Tibial nerve (tissue), 4 donors: ENCODE results near the gene TRHDE. TPM values are rescaled to one million over a fixed set of nuclear protein-coding genes. Genes with fewer than 3 reads are reported as not detected.

Experiments
- DNase-seq, 2 donors: peaks; one replicate each; pipeline ENCODE4 v3.0.0-alpha.2; 2019; ENCODE audit warnings: low spot score in 2 of 2
- H3K27ac ChIP-seq, 4 donors: fragments of 200-600 bp; sonication (generic) in 3 of 4; one replicate each; pipeline ENCODE4 v1.5.1; 2017 to 2019; ENCODE audit warnings: mild to moderate bottlenecking in 1 of 4
- H3K27me3 ChIP-seq, 2 donors: fragments of 200-600 bp; sonication (generic) in 1 of 2; one replicate each; pipeline versions ENCODE4 v1.5.1 to v1.6.0; 2017 to 2019
- H3K36me3 ChIP-seq, 3 donors: fragments of 200-600 bp; sonication (generic); one replicate each; pipeline ENCODE4 v1.5.1; 2018 to 2019
- H3K4me1 ChIP-seq, 4 donors: fragments of 200-600 bp; sonication (generic) in 3 of 4; one replicate each; pipeline ENCODE4 v1.5.1; 2017 to 2019
- H3K4me3 ChIP-seq, 4 donors: fragments of 200-600 bp; sonication (generic) in 3 of 4; one replicate each; pipeline ENCODE4 v1.5.1; 2017 to 2019; ENCODE audit warnings: mild to moderate bottlenecking in 1 of 4, moderate library complexity in 1 of 4
- H3K9me3 ChIP-seq, 4 donors: fragments of 200-600 bp; sonication (generic) in 3 of 4; one replicate each; pipeline ENCODE4 v1.5.1; 2017 to 2019
- EP300 ChIP-seq, 2 donors: sonication (generic); formaldehyde crosslinking; IDR thresholded peaks; one replicate each; pipeline ENCODE4 v1.6.1; 2017; ENCODE audit warnings: antibody characterized with exemption in 2 of 2, mild to moderate bottlenecking in 1 of 2
- POLR2A ChIP-seq, 2 donors: fragments of 450-650 bp; IDR thresholded peaks; one replicate each; pipeline ENCODE4 v1.6.1; 2017; ENCODE audit warnings: antibody characterized with exemption in 2 of 2, mild to moderate bottlenecking in 2 of 2, moderate library complexity in 2 of 2
- WGBS, 2 donors: methylation state at CpG; one replicate each; pipeline ENCODE4 v1.1.5; 2018; 5-methylcytosine and 5-hydroxymethylcytosine counted together
- total RNA-seq, 4 donors: library from RNA; depleted of rRNA; stranded (reverse); fragments of >200 nt; gene quantifications; one replicate each; pipeline ENCODE4 v1.1.0, GENCODE V29; 2016
- TF ChIP-seq, protein P1 (sequence below), 5 experiments: fragments of 200-600 bp in 3 of 5; fragments of 450-650 bp in 2 of 5; sonication (generic) in 3 of 5; IDR thresholded peaks; one replicate each; pipeline ENCODE4 v1.5.1; 2016 to 2019; ENCODE audit warnings: antibody characterized with exemption in 5 of 5, mild to moderate bottlenecking in 3 of 5, moderate library complexity in 2 of 5

TRHDE gene
- total RNA-seq, 4 donors from 2014 or later, result 0.98 to 11.1 (median 2.8) TPM

- H3K36me3 ChIP-seq, result no peaks in the 10 kb centered on the region
- TF ChIP-seq EP300 (IDR thresholded peaks at IDR 0.05), result no peak
- no peak for TF ChIP-seq POLR2A (IDR thresholded peaks at IDR 0.05)
- TF ChIP-seq, protein P1, sequence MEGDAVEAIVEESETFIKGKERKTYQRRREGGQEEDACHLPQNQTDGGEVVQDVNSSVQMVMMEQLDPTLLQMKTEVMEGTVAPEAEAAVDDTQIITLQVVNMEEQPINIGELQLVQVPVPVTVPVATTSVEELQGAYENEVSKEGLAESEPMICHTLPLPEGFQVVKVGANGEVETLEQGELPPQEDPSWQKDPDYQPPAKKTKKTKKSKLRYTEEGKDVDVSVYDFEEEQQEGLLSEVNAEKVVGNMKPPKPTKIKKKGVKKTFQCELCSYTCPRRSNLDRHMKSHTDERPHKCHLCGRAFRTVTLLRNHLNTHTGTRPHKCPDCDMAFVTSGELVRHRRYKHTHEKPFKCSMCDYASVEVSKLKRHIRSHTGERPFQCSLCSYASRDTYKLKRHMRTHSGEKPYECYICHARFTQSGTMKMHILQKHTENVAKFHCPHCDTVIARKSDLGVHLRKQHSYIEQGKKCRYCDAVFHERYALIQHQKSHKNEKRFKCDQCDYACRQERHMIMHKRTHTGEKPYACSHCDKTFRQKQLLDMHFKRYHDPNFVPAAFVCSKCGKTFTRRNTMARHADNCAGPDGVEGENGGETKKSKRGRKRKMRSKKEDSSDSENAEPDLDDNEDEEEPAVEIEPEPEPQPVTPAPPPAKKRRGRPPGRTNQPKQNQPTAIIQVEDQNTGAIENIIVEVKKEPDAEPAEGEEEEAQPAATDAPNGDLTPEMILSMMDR (IDR thresholded peaks at IDR 0.05), result no peak
- no peak overlapping the region for H3K27ac ChIP-seq
- H3K4me1 ChIP-seq, result no peaks in the 10 kb centered on the region
- no peak for DNase-seq
- H3K9me3 ChIP-seq, result no peaks in the 10 kb centered on the region
- 73 to 79% methylated on average over 4 of the region's 4 CpGs for WGBS, 2 donors
- no peak overlapping the region for H3K4me3 ChIP-seq
- no peaks in the 10 kb centered on the region for H3K27me3 ChIP-seq
Observed at GRCh38 chr12:72673853-72674252, 401.7 kb downstream of the TRHDE start.

DNA sequence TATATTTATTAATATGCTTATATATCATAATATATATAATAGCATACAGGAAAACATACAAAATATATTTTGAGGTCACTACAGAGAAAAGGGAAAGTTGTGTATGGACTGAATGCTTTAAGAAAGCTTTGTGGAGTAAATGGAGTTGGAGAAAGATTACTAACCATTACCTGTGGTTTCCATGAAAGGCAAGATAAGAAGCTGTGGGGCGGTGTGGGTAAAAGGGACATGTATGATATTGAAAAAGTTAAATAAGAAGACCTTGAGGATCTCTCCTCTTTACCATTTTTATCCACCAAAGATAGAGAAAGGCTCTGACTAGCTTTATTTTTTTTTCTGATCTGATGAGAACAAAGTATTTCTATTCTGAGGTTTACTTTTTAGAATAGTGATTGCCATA lies 404.4 kb downstream of the TRHDE start:
- Histone ChIP-seq H3K36me3 (no peaks in the 10 kb centered on the region), H3K4me1 (no peaks in the 10 kb centered on the region), H3K27me3 (no peaks in the 10 kb centered on the region), H3K4me3 (no peak overlapping the region), H3K9me3 (no peaks in the 10 kb centered on the region), H3K27ac (no peak overlapping the region)
- TF ChIP-seq, protein P1 (IDR thresholded peaks at IDR 0.05), result no peak
- no peak for TF ChIP-seq EP300 (IDR thresholded peaks at IDR 0.05)
- DNase-seq, result no peak
- 71 to 79% methylated on average over 1 of the region's 1 CpG for WGBS, 2 donors

DNA sequence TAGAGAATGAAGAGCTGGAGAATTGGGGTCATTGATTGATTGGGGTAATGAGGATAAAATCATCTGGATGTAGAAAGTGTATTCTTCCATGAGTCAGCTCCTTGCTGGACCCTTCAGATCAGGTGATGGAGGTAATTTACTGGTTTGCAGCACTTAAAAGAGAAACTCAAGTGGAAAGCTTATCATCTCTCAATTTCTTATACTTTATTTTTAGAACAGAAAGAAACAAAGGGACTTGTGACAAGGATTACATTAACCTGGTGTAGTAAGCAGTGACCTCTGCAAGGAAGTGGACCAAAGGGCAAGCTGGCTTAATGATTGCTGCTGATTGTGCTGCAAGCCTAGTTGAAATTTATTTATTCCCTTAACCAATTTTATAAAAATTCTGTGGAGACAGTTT lies 405.0 kb downstream of the TRHDE start:
- Histone ChIP-seq H3K9me3 (no peaks in the 10 kb centered on the region), H3K36me3 (no peaks in the 10 kb centered on the region), H3K27me3 (no peaks in the 10 kb centered on the region), H3K4me1 (no peaks in the 10 kb centered on the region), H3K4me3 (no peak overlapping the region), H3K27ac (no peak overlapping the region)
- TF ChIP-seq POLR2A (IDR thresholded peaks at IDR 0.05), result no peak
- no peak for DNase-seq

GRCh38 chr12:72677846-72678245 lies 405.7 kb downstream of the TRHDE start:
- H3K4me3 ChIP-seq, result no peak overlapping the region
- no peaks in the 10 kb centered on the region for H3K36me3 ChIP-seq
- H3K27me3 ChIP-seq, result no peaks in the 10 kb centered on the region
- 59 to 76% methylated on average over 2 of the region's 2 CpGs for WGBS, 2 donors
- no peaks in the 10 kb centered on the region for H3K9me3 ChIP-seq
- H3K4me1 ChIP-seq, result no peaks in the 10 kb centered on the region
- no peak overlapping the region for H3K27ac ChIP-seq
- DNase-seq, result no peak
- TF ChIP-seq, protein P1 (IDR thresholded peaks at IDR 0.05), result no peak
- TF ChIP-seq POLR2A (IDR thresholded peaks at IDR 0.05), result no peak
- TF ChIP-seq EP300 (IDR thresholded peaks at IDR 0.05), result no peak

- no peaks in the 10 kb centered on the region for H3K27me3 ChIP-seq
- no peaks in the 10 kb centered on the region for H3K9me3 ChIP-seq
- WGBS, 2 donors, result 73 to 80% methylated on average over 2 of the region's 2 CpGs
- TF ChIP-seq, protein P1 (IDR thresholded peaks at IDR 0.05), result no peak
- TF ChIP-seq EP300 (IDR thresholded peaks at IDR 0.05) (no peak), POLR2A (IDR thresholded peaks at IDR 0.05) (no peak)
- no peaks in the 10 kb centered on the region for H3K4me1 ChIP-seq
- no peak overlapping the region for H3K27ac ChIP-seq
- H3K4me3 ChIP-seq, result no peak overlapping the region
- DNase-seq, result no peak
- no peaks in the 10 kb centered on the region for H3K36me3 ChIP-seq
Observed at GRCh38 chr12:72679147-72679757, 407.1 kb downstream of the TRHDE start.

GRCh38 chr12:72681028-72681427 lies 408.9 kb downstream of the TRHDE start:
- H3K27ac ChIP-seq, result no peak overlapping the region
- no peaks in the 10 kb centered on the region for H3K27me3 ChIP-seq
- no peaks in the 10 kb centered on the region for H3K36me3 ChIP-seq
- no peak for DNase-seq
- no peaks in the 10 kb centered on the region for H3K9me3 ChIP-seq
- TF ChIP-seq POLR2A (IDR thresholded peaks at IDR 0.05) (no peak), EP300 (IDR thresholded peaks at IDR 0.05) (no peak)
- TF ChIP-seq, protein P1 (IDR thresholded peaks at IDR 0.05), result no peak
- H3K4me1 ChIP-seq, result no peaks in the 10 kb centered on the region
- no peak overlapping the region for H3K4me3 ChIP-seq
